ENCODE measurements around the gene PAWR.

Gene PAWR

GRCh38 chr12:79561401-79562132, 129.2 kb downstream of the PAWR start:
- H3K27ac Mint-ChIP-seq = no peak overlapping the region
- H3K4me3 Mint-ChIP-seq = no peak overlapping the region
- no peaks in the 10 kb centered on the region for H3K4me1 Mint-ChIP-seq (ENCODE audit: low read depth)
- H3K27me3 Mint-ChIP-seq = no peaks in the 10 kb centered on the region
- no peaks in the 10 kb centered on the region for H3K9me3 Mint-ChIP-seq (ENCODE audit: low read depth)
- no peaks in the 10 kb centered on the region for H3K36me3 Mint-ChIP-seq

GRCh38 chr12:79560225-79560889, 130.4 kb downstream of the PAWR start:
- Mint-ChIP-seq H3K27me3 (no peaks in the 10 kb centered on the region), H3K4me3 (no peak overlapping the region), H3K4me1 (ENCODE audit: low read depth) (no peaks in the 10 kb centered on the region), H3K36me3 (no peaks in the 10 kb centered on the region), H3K27ac (no peak overlapping the region), H3K9me3 (ENCODE audit: low read depth) (no peaks in the 10 kb centered on the region)

GRCh38 chr12:79559591-79559990, 131.2 kb downstream of the PAWR start:
- Mint-ChIP-seq H3K27ac (no peak overlapping the region), H3K4me3 (no peak overlapping the region), H3K36me3 (no peaks in the 10 kb centered on the region), H3K27me3 (no peaks in the 10 kb centered on the region), H3K4me1 (ENCODE audit: low read depth) (no peaks in the 10 kb centered on the region), H3K9me3 (ENCODE audit: low read depth) (no peaks in the 10 kb centered on the region)

DNA sequence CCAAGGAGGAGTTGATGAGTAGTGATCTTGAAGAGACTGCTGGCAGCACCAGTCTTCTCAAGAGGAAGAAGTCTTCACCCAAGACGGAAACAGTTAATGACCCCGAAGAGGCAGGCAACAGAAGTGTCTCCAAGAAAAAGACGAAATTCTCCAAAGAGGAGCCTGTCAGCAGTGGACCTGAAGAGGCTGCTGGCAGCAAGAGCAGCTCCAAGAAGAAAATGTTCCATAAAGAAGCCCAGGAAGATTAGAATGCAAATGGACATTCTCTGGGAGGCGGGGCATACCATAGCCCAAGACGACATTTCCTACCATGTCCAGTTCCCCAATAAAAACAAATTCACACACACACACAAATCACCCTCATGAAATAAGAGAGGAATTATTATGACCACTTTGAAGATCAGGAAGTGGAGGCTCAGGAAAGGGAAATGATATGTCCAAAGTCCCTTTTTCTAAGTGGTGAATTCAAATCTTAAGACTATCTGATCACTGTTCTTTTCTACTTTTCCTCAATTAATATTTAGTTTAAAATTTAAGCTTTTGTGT, 131.8 kb downstream of the PAWR start:
- Mint-ChIP-seq H3K4me3 (no peak overlapping the region), H3K27ac (no peak overlapping the region), H3K4me1 (ENCODE audit: low read depth) (no peaks in the 10 kb centered on the region)

DNA sequence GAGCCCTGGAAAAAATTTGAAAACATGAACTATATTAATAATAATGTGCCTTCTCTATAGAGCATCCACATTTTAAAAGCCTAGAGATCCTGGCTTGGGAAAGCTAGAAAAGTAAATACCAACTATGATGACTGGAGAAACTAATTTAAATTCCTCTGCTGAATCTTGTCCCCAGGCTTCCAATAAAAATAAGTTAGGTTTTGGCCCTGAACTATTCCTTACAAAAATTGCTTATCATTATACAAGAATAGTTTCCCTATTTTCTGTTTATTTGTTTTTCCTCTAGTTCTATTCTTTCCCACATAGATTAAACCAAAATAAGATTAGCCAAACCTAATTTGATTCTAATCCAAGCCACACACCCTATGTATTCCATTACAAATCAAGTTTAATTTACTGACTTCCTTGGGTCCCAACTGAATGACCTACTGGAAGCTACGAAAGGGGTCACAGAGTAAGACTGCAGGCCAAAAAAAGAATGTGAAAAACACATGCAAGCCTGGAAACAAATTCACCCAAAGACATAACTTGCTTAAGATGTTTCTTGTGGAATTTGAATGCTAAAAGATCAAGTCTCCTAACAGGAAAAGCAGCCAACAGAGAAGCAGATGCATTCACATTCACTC, 133.0 kb downstream of the PAWR start:
- H3K27me3 Mint-ChIP-seq = no peaks in the 10 kb centered on the region
- H3K4me3 Mint-ChIP-seq = no peak overlapping the region
- H3K9me3 Mint-ChIP-seq (ENCODE audit: low read depth) = no peaks in the 10 kb centered on the region
- H3K36me3 Mint-ChIP-seq = no peaks in the 10 kb centered on the region
- H3K27ac Mint-ChIP-seq = no peak overlapping the region
- no peaks in the 10 kb centered on the region for H3K4me1 Mint-ChIP-seq (ENCODE audit: low read depth)

More for the DNA sequence above, 131.8 kb downstream of the PAWR start:
- H3K27me3 Mint-ChIP-seq = no peaks in the 10 kb centered on the region
- H3K36me3 Mint-ChIP-seq = no peaks in the 10 kb centered on the region
- no peaks in the 10 kb centered on the region for H3K9me3 Mint-ChIP-seq (ENCODE audit: low read depth)

- peaks cover 1% of the 10 kb centered on the region for H3K27me3 Mint-ChIP-seq
- no peak overlapping the region for H3K4me3 Mint-ChIP-seq
- H3K4me1 Mint-ChIP-seq (ENCODE audit: low read depth) = no peaks in the 10 kb centered on the region
- no peaks in the 10 kb centered on the region for H3K36me3 Mint-ChIP-seq
- H3K9me3 Mint-ChIP-seq (ENCODE audit: low read depth) = no peaks in the 10 kb centered on the region
- no peak overlapping the region for H3K27ac Mint-ChIP-seq
These were observed 135.5 kb downstream of the PAWR start for GRCh38 chr12:79555028-79555925.

DNA sequence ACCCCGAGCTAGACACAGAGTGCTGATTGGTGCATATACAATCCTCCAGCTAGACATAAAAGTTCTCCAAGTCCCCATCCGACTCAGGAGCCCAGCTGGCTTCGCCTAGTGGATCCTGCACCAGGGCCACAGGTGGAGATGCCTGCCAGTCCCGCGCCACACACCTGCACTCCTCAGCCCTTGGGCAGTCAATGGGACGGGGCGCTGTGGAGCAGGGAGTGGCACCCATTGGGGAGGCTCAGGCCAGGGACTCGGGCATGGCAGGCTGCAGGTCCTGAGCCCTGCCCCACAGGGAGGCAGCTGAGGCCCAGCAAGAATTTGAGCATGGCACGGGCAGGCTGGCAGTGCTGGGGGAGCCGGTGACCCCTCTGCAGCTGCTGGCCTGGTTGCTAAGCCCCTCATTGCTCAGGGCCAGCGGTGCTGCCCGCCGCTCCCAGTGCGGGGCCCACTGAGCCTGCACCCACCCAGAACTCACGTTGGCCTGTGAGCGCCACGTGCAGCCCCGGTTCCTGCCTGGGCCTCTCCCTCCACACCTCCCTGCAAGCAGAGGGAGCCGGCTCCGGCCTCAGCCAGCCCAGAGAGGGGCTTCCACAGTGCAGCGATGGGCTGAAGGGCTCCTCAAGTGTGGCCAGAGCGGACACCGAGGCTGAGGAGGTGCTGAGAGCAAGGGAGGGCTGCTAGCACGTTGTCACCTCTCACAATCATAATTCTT, 136.7 kb downstream of the PAWR start:
- Mint-ChIP-seq H3K36me3 (no peaks in the 10 kb centered on the region), H3K4me1 (ENCODE audit: low read depth) (no peaks in the 10 kb centered on the region), H3K27ac (no peak overlapping the region), H3K4me3 (no peak overlapping the region), H3K27me3 (peaks cover 5% of the 10 kb centered on the region), H3K9me3 (ENCODE audit: low read depth) (no peaks in the 10 kb centered on the region)

DNA sequence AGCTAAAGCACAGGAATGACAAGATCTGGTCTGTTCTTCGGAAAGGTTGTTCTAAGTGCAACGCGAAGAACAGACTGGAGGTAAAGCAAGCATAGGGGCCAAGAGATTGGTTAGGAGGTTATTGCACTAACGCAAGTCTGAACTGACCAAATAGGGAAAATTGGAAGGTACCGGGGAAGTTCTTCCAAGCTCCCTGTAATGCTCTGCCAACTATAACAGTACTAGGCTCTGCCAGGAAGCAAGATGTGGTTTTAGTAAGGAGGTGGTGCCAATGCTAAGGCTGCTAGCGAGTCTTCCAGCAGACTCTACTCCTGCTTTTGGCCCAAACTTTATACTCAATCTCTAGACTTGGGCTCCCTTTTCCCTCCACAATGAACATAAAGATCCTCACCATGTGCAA, 138.6 kb downstream of the PAWR start:
- Mint-ChIP-seq H3K4me1 (ENCODE audit: low read depth) (no peaks in the 10 kb centered on the region), H3K27ac (no peak overlapping the region), H3K4me3 (no peak overlapping the region), H3K27me3 (peaks cover 5% of the 10 kb centered on the region), H3K9me3 (ENCODE audit: low read depth) (no peaks in the 10 kb centered on the region), H3K36me3 (no peaks in the 10 kb centered on the region)

DNA sequence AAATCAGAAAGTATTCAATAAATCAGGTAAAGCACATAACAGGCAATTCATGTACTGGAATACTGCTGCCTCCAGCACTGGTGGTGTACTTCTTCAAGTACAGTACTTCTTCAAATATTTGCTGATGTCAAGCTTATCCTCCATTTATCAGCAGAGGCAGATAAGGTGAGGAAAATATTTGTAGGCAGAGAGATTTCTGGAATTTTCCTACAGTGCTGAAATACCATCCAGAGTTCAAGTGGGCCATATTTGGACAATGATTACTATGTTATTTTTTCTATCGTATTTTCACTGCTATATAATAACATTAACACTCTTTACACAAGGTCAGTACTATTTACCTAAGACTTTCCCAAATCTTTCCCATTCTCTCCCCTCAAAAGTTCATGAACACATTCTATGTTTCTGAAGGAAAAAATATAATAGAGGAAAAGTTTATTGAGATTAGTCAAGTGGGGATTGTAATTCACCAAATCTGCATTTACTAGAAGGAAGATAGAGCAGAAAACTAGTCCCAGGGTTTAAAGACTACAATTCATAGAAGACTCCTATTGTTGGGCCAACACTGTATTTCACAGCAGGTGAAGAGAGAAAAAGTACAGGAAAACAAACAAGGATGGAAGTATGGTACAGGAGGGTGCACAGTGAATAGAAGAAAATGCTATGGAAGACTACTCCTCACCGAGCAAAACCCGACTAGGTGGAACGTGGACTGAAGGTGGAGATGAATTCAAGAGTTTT, 141.1 kb downstream of the PAWR start:
- Mint-ChIP-seq H3K27me3 (peaks cover 5% of the 10 kb centered on the region), H3K27ac (no peak overlapping the region), H3K36me3 (no peaks in the 10 kb centered on the region), H3K4me1 (ENCODE audit: low read depth) (no peaks in the 10 kb centered on the region), H3K9me3 (ENCODE audit: low read depth) (no peaks in the 10 kb centered on the region), H3K4me3 (no peak overlapping the region)

- H3K27ac Mint-ChIP-seq = no peak overlapping the region
- H3K27me3 Mint-ChIP-seq = peaks cover 5% of the 10 kb centered on the region
- no peaks in the 10 kb centered on the region for H3K36me3 Mint-ChIP-seq
- no peak overlapping the region for H3K4me3 Mint-ChIP-seq
- no peaks in the 10 kb centered on the region for H3K4me1 Mint-ChIP-seq (ENCODE audit: low read depth)
- H3K9me3 Mint-ChIP-seq (ENCODE audit: low read depth) = no peaks in the 10 kb centered on the region
These were observed 142.2 kb downstream of the PAWR start for GRCh38 chr12:79548610-79548924.

DNA sequence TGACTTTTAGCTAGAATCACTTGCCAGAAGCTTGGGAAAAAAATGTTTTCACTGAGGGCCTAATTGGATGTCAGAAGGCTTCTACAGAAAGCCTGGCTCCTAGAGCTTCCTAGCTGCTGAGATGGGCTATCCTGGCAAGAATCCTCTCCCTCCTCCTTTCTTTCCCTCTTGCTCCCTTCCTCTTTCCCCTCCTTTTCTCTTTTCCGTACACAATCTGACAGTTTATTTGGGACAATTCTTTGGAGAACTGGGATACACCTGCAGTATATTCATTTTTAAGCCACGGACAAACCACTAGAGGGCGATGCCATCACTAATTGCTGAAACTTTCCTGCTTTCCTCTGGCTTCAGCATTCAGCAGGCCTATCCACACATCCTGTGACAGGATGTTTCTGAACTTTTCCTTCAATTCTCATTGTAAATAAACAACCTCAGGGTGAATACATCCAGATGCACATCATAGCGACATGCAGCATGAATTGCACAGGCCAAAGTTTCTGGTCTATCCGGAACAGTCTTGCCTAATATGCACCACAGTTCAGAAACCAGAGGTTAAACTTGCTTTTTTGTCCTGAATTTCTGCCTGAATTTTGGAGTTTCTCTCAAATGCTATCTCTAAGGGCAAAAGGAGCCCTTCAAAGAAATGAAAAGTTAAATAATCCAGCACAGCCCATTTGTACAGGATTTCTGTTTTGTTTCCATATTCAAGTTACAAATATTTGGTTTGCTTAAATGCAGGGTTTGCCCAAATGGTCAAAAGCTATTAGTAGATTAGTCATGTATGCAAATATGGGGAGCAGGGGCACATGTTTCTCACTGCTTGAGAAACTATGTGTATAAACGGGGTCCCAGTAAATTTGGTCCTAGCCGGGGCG, 142.8 kb downstream of the PAWR start:
- no peaks in the 10 kb centered on the region for H3K9me3 Mint-ChIP-seq (ENCODE audit: low read depth)
- no peaks in the 10 kb centered on the region for H3K4me1 Mint-ChIP-seq (ENCODE audit: low read depth)
- no peaks in the 10 kb centered on the region for H3K36me3 Mint-ChIP-seq
- H3K4me3 Mint-ChIP-seq = no peak overlapping the region
- peaks cover 5% of the 10 kb centered on the region for H3K27me3 Mint-ChIP-seq
- no peak overlapping the region for H3K27ac Mint-ChIP-seq

GRCh38 chr12:79547044-79547734, 143.6 kb downstream of the PAWR start:
- Mint-ChIP-seq H3K9me3 (ENCODE audit: low read depth) (no peaks in the 10 kb centered on the region), H3K4me1 (ENCODE audit: low read depth) (no peaks in the 10 kb centered on the region), H3K4me3 (no peak overlapping the region), H3K36me3 (no peaks in the 10 kb centered on the region), H3K27ac (no peak overlapping the region), H3K27me3 (peaks cover 5% of the 10 kb centered on the region)
